GM13976 (cell line): ENCODE results near the gene AGO3.

Source experiments
- DNase-seq: peaks from one replicate; pipeline ENCODE4 v3.0.0; 2012; ENCODE audit warnings: low spot score
- in situ Hi-C: fragments of 300-500 bp; cut with MboI; formaldehyde crosslinking; loops from one replicate; pipeline ENCODE4 v1.12.0; 2022; ENCODE audit warnings: low sequenced_read_pairs, mixed read lengths, inconsistent platforms; ENCODE audit not compliant: unreplicated experiment
- TF ChIP-seq, protein P1 (sequence below): IDR thresholded peaks from 2 replicates; pipeline ENCODE4 v1.5.1; 2012; ENCODE audit warnings: borderline replicate concordance, mild to moderate bottlenecking; ENCODE audit not compliant: insufficient read depth; ENCODE audit errors: extremely low read depth, missing control alignments, control extremely low read depth

AGO3 gene

GRCh38 chr1:36119456-36119855 lies 188.6 kb downstream of the AGO3 start:
- no peak for DNase-seq
- in situ Hi-C loops = no loop called here
- TF ChIP-seq, protein P1, sequence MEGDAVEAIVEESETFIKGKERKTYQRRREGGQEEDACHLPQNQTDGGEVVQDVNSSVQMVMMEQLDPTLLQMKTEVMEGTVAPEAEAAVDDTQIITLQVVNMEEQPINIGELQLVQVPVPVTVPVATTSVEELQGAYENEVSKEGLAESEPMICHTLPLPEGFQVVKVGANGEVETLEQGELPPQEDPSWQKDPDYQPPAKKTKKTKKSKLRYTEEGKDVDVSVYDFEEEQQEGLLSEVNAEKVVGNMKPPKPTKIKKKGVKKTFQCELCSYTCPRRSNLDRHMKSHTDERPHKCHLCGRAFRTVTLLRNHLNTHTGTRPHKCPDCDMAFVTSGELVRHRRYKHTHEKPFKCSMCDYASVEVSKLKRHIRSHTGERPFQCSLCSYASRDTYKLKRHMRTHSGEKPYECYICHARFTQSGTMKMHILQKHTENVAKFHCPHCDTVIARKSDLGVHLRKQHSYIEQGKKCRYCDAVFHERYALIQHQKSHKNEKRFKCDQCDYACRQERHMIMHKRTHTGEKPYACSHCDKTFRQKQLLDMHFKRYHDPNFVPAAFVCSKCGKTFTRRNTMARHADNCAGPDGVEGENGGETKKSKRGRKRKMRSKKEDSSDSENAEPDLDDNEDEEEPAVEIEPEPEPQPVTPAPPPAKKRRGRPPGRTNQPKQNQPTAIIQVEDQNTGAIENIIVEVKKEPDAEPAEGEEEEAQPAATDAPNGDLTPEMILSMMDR = no peak
